Activated T-cell treated with anti-CD3 and anti-CD28 coated beads, Interleukin-2, amount 50 U/mL, for 4 hours (primary cell): Measurements from ENCODE around the gene ATP10B. TPM values are rescaled to one million over a fixed set of nuclear protein-coding genes. Genes with fewer than 3 reads are reported as not detected.
A peak's percentile ranks its signal among the peaks of the same experiment; 100 is the strongest.

Experiments used
- ATAC-seq, 2 donors: fragments of 200-7000 bp; cut with Tn5 transposase; one replicate each; pipeline ENCODE4 v1.10.0; 2021
- DNase-seq: peaks from one replicate; pipeline ENCODE4 v3.0.0-alpha.2; 2020
- H3K27me3 Mint-ChIP-seq: one replicate; pipeline ENCODE4 v1.8.0; 2021; ENCODE audit warnings: low read depth, mixed read lengths
- H3K36me3 Mint-ChIP-seq: one replicate; pipeline ENCODE4 v1.8.0; 2022; ENCODE audit warnings: mixed read lengths; ENCODE audit not compliant: insufficient read depth
- H3K4me1 Mint-ChIP-seq: one replicate; pipeline ENCODE4 v1.8.0; 2021; ENCODE audit warnings: low read depth, mixed read lengths
- H3K4me3 Mint-ChIP-seq: one replicate; pipeline ENCODE4 v1.8.0; 2021; ENCODE audit warnings: mild to moderate bottlenecking, moderate library complexity, mixed read lengths
- H3K9me3 Mint-ChIP-seq: one replicate; pipeline ENCODE4 v1.8.0; 2021; ENCODE audit warnings: mixed read lengths
- total RNA-seq, 3 donors: library from RNA; stranded (reverse); gene quantifications; one replicate each; pipeline ENCODE4 v1.2.1, GENCODE V29; 2021

ATP10B gene
- total RNA-seq, 3 donors from 2014 or later, result 0.05 to 0.15 (median 0.08) TPM

DNA sequence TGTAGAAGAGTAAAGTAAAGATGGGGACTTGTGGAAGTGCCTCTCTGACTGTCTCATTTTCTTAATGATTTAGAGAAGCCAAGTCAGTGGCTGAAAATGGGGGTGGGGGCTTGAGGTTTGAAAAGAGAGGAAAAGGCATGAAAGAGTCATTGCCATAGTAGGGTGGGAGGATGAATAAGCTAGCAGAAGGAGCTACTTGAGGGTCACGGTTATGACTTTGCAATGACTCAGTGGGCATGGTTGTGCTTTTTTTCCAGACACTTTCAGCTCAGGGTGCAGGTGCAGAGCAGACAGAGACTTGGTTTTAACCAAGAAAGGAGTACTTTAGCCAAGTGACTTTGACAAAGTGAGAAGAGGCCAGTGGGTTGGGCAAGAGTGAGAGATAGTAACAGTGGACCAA, 312.6 kb downstream of the ATP10B start:
- Mint-ChIP-seq H3K4me1 (peaks cover 3% of the 10 kb centered on the region), H3K4me3 (no peak overlapping the region), H3K27me3 (peaks cover 5% of the 10 kb centered on the region), H3K9me3 (no peaks in the 10 kb centered on the region), H3K36me3 (no peaks in the 10 kb centered on the region)
- no peak for DNase-seq
- ATAC-seq, result peak; percentile 85 to 92

DNA sequence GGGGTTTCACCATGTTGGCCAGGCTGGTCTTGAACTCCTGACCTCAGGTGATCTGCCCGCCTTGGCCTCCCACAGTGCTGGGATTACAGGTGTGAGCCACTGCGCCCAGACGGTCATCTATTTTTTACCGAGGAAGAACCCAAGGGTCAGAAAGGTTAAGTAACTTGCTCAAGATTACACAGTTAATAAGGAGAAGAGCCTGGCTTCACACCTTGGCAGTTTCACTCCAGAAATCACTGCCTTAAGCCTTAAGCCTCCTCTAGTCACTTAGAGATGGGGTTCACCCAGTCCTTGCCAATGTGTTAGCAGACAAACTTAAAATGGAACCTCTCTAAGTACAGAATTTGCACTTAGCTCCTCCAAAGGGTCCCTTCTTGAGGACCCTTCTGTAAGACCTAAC, 314.1 kb downstream of the ATP10B start:
- Mint-ChIP-seq H3K4me1 (peaks cover 3% of the 10 kb centered on the region), H3K9me3 (no peaks in the 10 kb centered on the region), H3K36me3 (no peaks in the 10 kb centered on the region), H3K4me3 (no peak overlapping the region), H3K27me3 (peaks cover 2% of the 10 kb centered on the region)
- DNase-seq, result no peak
- no peak for ATAC-seq

DNA sequence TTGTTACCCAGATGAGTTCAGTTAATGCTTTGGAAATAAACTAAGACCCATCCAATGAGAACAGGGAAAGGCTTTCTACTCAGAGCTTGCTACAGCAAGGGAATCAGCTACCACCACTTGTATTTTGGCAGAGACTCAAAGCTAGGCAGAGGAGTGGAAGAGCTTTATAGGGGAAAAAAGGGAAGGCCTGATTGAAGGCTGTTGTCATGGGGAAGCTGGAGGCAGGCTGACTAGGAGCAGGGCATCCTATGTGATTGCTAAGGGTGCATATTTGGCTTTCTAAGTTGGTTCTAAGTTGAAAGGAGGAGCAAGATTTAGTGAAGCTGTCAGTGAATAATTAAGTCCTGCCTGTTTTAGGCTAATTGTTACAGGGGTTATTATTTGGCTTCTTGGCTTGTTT, 314.9 kb downstream of the ATP10B start:
- no peak overlapping the region for H3K4me3 Mint-ChIP-seq
- DNase-seq (no peak), ATAC-seq (no peak)
- peaks cover 3% of the 10 kb centered on the region for H3K4me1 Mint-ChIP-seq
- no peaks in the 10 kb centered on the region for H3K36me3 Mint-ChIP-seq
- H3K27me3 Mint-ChIP-seq, result peaks cover 2% of the 10 kb centered on the region
- no peaks in the 10 kb centered on the region for H3K9me3 Mint-ChIP-seq

DNA sequence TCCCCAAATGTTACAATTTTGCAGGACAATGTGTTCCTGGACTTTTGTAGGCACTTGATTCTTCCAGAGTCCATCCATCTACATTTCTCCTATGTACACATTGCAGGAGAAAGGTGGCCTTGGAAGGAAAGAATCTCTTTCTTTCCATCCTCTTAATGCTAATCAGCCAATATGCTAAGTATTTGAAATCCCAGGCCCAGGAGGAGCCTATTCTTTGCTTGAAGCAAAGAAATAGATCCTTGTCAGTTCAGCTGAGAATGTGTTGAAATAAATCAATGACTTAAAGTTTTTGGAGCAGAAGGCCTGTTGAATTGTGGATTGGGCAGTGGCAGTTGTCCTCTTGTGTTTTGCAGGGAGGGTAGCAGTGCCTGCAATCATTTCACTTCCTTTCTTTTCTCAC, 317.1 kb downstream of the ATP10B start:
- Mint-ChIP-seq H3K36me3 (no peaks in the 10 kb centered on the region), H3K9me3 (no peaks in the 10 kb centered on the region), H3K27me3 (peaks cover 2% of the 10 kb centered on the region), H3K4me3 (no peak overlapping the region), H3K4me1 (peaks cover 3% of the 10 kb centered on the region)
- ATAC-seq, result no peak
- DNase-seq, result no peak

DNA sequence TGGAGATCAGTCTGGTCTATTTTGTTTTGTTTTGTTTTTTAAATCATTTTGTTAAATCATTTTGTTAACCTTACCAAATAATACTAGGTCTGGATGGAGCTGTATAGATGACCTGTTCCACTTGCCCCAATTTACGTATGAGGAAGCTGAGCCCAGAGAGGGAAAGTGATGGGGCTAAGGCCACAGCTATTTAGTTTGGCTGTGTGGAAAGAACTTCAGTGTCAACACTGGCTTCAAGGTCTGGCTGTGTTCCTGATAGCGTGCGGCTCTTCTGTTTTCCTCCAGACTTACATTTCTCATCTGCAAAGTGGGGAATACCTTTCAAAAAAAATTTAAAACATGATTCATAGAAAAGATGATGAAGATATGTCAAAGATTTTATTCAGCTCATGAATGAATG, 317.9 kb downstream of the ATP10B start:
- H3K27me3 Mint-ChIP-seq, result peaks cover 4% of the 10 kb centered on the region
- no peak overlapping the region for H3K4me3 Mint-ChIP-seq

DNA sequence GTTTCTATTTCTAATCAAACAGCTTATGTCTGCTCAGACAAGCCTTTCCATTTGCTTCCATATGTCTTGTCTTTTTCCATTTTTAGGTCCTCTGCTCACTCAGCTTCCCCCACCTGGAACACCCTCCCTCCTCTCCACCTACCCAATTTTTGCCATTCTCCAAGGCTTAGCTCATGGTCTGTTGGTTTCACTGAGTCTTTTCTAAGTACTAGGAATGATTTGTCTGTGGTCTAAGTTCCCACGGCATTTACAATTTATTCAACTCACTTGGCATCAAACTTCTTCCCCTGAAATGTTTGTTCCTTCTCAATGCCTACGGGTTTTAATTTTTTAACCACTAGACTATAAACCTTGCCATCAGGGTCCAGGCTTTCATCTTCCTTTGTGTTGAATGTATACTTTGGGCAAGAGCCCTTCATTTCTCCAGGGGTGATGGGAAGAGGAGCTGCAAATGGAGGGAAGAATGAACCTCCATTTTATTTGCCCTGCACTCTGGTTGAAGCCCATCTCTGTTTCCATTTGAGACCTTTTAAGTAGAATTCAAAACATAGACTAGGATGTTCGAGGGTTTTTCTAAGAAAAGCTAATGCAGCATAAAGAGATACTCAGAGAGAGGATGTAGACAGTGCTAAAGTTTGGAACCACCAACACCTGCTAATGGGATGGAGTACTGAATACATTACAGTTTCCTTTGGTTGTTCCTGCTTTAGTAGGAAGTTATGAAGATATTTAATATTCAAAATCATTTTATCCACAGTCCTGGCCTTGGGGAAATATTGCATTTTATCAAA, 326.3 kb downstream of the ATP10B start:
- ATAC-seq (no peak), DNase-seq (no peak)
- H3K9me3 Mint-ChIP-seq, result no peaks in the 10 kb centered on the region
- peaks cover 5% of the 10 kb centered on the region for H3K27me3 Mint-ChIP-seq
- H3K4me3 Mint-ChIP-seq, result no peak overlapping the region
- no peaks in the 10 kb centered on the region for H3K36me3 Mint-ChIP-seq
- peaks cover 3% of the 10 kb centered on the region for H3K4me1 Mint-ChIP-seq

More for the DNA sequence above, 317.9 kb downstream of the ATP10B start:
- ATAC-seq, result no peak
- Mint-ChIP-seq H3K36me3 (no peaks in the 10 kb centered on the region), H3K4me1 (peaks cover 3% of the 10 kb centered on the region), H3K9me3 (no peaks in the 10 kb centered on the region)
- no peak for DNase-seq

DNA sequence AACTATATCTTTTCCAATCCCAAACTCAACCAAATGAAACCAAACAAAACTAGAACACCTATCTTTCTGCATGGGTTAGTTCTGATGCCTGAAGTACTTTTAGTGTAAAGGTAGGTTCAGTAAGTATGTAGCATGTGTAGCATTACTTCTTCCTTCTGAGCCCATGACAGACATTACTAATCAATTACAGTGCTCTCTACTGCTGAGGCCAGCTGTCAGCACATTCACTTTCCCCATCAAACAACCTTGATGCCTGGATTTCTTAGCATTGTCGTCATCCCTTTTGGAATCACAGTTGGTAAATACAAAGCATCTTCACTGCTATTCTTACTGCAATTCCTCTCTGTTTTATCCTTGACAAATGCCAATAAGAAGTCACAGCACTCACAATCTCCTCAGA, 327.2 kb downstream of the ATP10B start:
- H3K9me3 Mint-ChIP-seq, result no peaks in the 10 kb centered on the region
- DNase-seq, result no peak
- ATAC-seq, result no peak
- peaks cover 5% of the 10 kb centered on the region for H3K27me3 Mint-ChIP-seq
- peaks cover 3% of the 10 kb centered on the region for H3K4me1 Mint-ChIP-seq
- H3K36me3 Mint-ChIP-seq, result no peaks in the 10 kb centered on the region
- no peak overlapping the region for H3K4me3 Mint-ChIP-seq

DNA sequence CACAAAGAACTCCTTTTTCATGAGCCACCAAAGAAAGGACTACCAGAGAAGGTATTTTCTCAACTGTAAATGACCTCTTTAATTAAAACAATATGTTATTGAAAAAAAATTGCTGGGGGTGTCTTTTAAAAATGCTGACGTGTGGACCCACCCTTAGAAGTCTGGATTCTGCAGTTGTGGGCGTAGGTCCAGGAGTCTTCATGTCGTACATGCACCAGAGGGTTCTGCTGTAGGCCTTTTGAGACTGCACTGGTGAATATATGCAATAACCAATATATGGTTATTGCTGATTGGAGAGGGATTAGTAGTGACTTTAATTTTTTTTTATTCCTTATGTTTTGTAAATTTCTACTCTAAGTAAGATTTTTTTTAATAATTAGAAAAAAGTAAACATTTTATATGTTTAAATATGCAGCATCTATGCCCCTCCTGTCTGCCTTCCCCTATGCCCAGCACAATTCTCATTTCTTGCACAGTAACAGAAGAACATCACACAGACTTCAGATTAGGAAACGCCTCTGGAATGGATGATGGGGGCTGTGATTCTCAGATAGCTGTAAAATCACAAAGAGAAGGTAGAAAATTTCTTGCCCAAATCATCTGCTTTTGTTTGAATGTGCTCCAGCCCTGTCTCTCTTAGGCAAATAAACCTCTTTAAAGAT, 328.4 kb downstream of the ATP10B start:
- ATAC-seq (no peak), DNase-seq (no peak)
- Mint-ChIP-seq H3K9me3 (no peaks in the 10 kb centered on the region), H3K27me3 (peaks cover 2% of the 10 kb centered on the region), H3K36me3 (no peaks in the 10 kb centered on the region), H3K4me3 (no peak overlapping the region), H3K4me1 (peaks cover 3% of the 10 kb centered on the region)

DNA sequence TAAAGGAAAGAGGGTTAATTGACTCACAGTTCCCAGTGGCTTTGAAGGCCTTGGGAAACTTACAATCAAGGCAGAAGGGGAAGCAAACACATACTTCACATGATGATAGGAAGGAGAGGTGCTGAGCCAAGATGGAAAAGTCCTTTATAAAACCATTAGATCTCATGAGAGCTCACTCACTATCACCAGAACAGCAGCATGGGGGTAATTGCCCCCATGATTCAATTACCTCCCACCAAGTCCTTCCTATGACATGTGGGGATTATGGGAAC, 330.7 kb downstream of the ATP10B start:
- Mint-ChIP-seq H3K9me3 (no peaks in the 10 kb centered on the region), H3K27me3 (no peaks in the 10 kb centered on the region), H3K36me3 (no peaks in the 10 kb centered on the region), H3K4me1 (peaks cover 3% of the 10 kb centered on the region), H3K4me3 (no peak overlapping the region)
- no peak for ATAC-seq
- no peak for DNase-seq

DNA sequence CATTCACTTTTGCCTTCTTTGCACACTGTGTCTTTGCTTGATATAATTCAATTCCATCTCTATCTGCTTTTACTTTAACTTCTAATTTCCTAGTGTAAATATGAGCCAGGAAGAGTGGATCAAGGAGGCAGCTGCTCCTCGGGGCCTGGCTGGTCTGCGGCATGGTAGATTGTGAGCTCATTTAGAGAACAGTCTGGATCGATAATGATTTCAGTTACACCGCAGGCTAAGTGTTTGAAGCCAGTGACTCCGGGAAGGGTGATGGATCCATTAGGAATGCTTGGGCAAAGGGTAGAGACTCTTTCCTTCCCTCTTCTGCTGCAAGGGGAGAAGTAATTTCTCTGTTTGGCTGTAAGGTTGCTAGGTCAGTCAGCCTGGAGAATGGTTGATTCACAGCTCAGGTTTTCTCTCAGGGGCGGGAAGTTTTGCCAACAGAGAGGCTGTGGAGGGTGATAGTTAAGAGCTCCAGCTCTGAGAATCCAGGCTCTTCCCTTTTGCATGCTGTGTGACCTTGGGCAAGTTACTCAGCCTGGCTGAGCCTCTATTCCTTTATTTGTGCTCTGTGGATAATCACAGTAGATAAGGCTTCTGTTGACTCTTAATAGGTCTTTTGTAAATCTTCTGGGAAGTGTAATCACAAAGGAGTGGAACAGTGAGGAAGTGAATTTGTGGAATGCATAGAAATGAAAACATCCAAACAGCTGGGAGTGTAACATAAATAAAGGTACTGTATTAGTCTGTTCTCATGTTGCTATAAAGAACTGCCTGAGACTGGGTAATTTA, 331.2 kb downstream of the ATP10B start:
- H3K9me3 Mint-ChIP-seq, result no peaks in the 10 kb centered on the region
- H3K4me3 Mint-ChIP-seq, result no peak overlapping the region
- no peaks in the 10 kb centered on the region for H3K36me3 Mint-ChIP-seq
- DNase-seq (no peak), ATAC-seq (no peak)
- H3K4me1 Mint-ChIP-seq, result peaks cover 3% of the 10 kb centered on the region
- no peaks in the 10 kb centered on the region for H3K27me3 Mint-ChIP-seq

DNA sequence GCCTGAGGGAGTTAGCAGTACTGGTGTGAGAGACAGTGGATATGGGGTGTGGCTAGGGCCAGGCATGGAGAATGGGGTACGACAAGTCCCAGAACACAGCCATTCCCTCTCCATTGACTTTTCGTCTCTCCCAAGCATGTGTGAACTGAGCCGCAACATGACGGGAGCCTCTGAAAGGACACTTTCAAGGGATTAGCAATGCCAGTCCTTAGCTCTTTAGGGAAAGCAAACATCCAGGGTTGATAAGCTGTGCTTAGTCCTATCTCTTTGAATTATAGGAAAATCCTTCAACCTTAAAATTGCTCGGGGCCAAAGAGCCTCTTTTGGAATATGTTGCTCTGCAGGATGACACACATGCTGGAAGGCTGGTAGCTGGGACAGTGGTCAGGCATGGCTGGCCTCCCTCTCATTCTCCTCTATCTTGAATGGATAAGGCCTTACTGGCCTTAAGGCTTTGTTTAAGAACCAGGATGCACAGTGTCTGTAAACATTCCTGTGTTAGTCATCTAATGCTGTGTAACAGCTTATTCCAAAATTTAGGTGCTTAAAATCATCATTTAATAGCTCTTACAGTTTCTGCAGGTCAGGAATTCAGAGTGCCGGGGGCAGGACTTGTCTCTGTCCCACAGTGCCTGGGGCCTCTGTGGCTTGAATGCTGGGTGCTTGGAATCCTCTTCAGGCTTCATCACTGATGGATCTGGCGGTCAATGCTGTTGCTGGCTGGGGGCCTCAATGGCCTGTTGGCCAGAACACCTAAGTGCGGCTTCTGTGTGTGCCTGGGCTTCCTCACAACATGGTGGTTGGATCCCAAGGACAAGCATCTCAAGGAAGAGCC, 335.1 kb downstream of the ATP10B start:
- H3K27me3 Mint-ChIP-seq, result peaks cover 3% of the 10 kb centered on the region
- H3K36me3 Mint-ChIP-seq, result no peaks in the 10 kb centered on the region
- no peak for DNase-seq
- no peak overlapping the region for H3K4me3 Mint-ChIP-seq
- no peaks in the 10 kb centered on the region for H3K9me3 Mint-ChIP-seq
- no peak for ATAC-seq
- no peaks in the 10 kb centered on the region for H3K4me1 Mint-ChIP-seq

DNA sequence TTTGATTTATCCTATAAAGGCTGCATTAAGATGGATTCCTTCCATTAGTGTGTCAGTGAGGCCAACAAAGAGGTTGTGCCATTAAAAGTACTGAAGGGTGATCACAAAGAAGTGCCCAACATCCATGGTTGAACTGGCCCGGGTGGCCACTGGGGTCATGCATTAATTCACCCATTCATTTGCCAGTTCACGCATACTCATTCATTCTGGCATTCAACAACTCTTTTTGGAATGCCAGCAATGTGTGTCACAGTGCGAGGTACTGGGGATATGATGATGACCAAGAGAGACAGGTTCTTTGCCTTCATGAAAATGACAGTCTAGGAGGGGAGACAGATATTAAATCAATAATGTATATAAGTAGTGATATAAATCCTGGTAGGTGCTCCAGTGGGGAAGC, 337.1 kb downstream of the ATP10B start:
- DNase-seq (no peak), ATAC-seq (no peak)
- Mint-ChIP-seq H3K4me3 (no peak overlapping the region), H3K4me1 (no peaks in the 10 kb centered on the region), H3K36me3 (no peaks in the 10 kb centered on the region), H3K27me3 (peaks cover 3% of the 10 kb centered on the region), H3K9me3 (no peaks in the 10 kb centered on the region)

DNA sequence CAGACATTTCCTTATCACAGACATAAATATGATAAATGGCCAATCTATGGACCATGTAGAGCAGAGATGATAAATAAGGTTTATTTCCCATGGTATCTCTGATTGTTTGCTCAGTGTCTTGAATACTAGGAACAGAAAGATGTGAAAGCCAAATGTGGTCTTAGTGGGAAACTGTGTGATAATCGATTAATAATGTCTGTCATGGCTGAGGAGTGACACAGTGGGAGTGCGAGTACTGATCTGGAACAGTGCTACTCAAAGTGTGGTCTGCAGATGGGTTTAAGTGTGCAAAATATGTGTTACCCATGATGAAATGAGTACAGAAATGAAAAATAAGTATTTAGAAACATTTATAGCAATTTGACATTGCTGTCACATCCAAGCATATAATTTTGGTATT, 337.8 kb downstream of the ATP10B start:
- no peaks in the 10 kb centered on the region for H3K9me3 Mint-ChIP-seq
- H3K4me1 Mint-ChIP-seq, result peaks cover 2% of the 10 kb centered on the region
- H3K36me3 Mint-ChIP-seq, result no peaks in the 10 kb centered on the region
- no peak overlapping the region for H3K4me3 Mint-ChIP-seq
- DNase-seq, result no peak
- ATAC-seq, result no peak
- H3K27me3 Mint-ChIP-seq, result peaks cover 3% of the 10 kb centered on the region

DNA sequence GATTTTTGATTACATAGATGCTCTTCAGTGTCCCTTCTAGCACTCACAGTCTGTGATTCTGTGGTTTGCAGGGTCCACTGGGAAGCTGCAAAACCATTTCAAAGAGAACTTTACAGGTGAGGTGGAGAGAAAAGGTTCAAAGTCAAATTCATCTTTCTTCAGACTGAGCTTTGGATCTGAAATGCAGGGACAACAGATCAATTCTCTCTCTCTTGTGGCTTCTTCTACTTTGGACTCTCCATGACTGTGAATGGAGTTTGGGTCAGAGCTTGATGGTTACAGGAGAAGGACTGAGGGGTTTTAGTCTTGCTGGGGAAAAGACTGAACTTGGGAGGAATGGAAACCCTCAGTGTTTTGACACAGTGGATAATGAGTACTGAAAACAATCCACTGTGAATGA, 338.5 kb downstream of the ATP10B start:
- Mint-ChIP-seq H3K27me3 (peaks cover 3% of the 10 kb centered on the region), H3K9me3 (no peaks in the 10 kb centered on the region), H3K4me1 (peaks cover 9% of the 10 kb centered on the region), H3K36me3 (no peaks in the 10 kb centered on the region), H3K4me3 (no peak overlapping the region)
- ATAC-seq, result no peak
- DNase-seq, result no peak
